GM12878 (cell line): Measurements from ENCODE around the gene TMEM120B. TPM values are rescaled to one million over a fixed set of nuclear protein-coding genes. Genes with fewer than 3 reads are reported as not detected.
A peak's percentile ranks its signal among the peaks of the same experiment; 100 is the strongest.

Experiments used
- ATAC-seq: fragments of 200-7000 bp; cut with Tn5 transposase; 3 replicates; pipeline ENCODE4 v1.9.1; 2020; ENCODE audit warnings: mild to moderate bottlenecking, moderate library complexity
- BruUV-seq: library from RNA; stranded (reverse); fragments of 400-500 nt; replicated peaks from 2 replicates; lab custom pipeline; 2021; lab: Mats Ljungman, UMichigan
- CTCF ChIA-PET: fragments of 300-600 bp; sonication (Branson Sonifier 250); formaldehyde crosslinking; extraction: SDS; loops from one replicate; lab custom pipeline; 2021; ENCODE audit warnings: inconsistent platforms; lab: Yijun Ruan, JAX
- POLR2A ChIA-PET: fragments of 350-600 bp; formaldehyde crosslinking; extraction: SDS; loops from one replicate; lab custom pipeline; 2021; ENCODE audit warnings: inconsistent platforms; lab: Charles Lee
- RAD21 ChIA-PET: fragments of 300-600 bp; sonication (Branson Sonifier 250); formaldehyde crosslinking; loops from one replicate; lab custom pipeline; 2023; ENCODE audit warnings: antibody characterized with exemption; ENCODE audit not compliant: unreplicated experiment; lab: Charles Lee
- SMC1A ChIA-PET: fragments of 300-600 bp; sonication (Branson Sonifier 250); formaldehyde crosslinking; loops from one replicate; lab custom pipeline; 2023; ENCODE audit not compliant: unreplicated experiment, uncharacterized antibody; lab: Charles Lee
- DNase-seq: peaks from one replicate; pipeline ENCODE4 v3.0.0-alpha.2; 2011; ENCODE audit warnings: low read depth, low spot score
- FAIRE-seq: peaks from 3 replicates; lab custom pipeline; 2011; peaks lifted over from hg19 to GRCh38; lab: Jason Lieb, UNC
- H2AFZ ChIP-seq: 2 replicates; pipeline ENCODE4 v1.6.0; 2011; ENCODE audit warnings: low read depth, low read length, control low read depth; ENCODE audit not compliant: control insufficient read depth
- H3K27ac ChIP-seq: 2 replicates; pipeline ENCODE4 v1.5.1; 2011; ENCODE audit warnings: control low read depth; ENCODE audit not compliant: control insufficient read depth, insufficient read depth
- H3K27me3 ChIP-seq, 2 experiments: replicated peaks in 1 of 2; 2 replicates each; pipeline versions ENCODE4 v1.6.0 to v1.6.1; 2011; ENCODE audit warnings: low read length in 1 of 2; ENCODE audit not compliant: control insufficient read depth in 2 of 2, insufficient read depth in 2 of 2
- H3K36me3 ChIP-seq, 2 experiments: 2 replicates each; pipeline ENCODE4 v1.5.1; 2011; ENCODE audit warnings: low read length in 1 of 2; ENCODE audit not compliant: control insufficient read depth in 2 of 2, insufficient read depth in 2 of 2
- H3K4me1 ChIP-seq: 2 replicates; pipeline ENCODE4 v1.6.1; 2011; ENCODE audit warnings: mild to moderate bottlenecking, low read length, moderate library complexity, mixed read lengths; ENCODE audit not compliant: control insufficient read depth, insufficient read depth
- H3K4me2 ChIP-seq: 2 replicates; pipeline ENCODE4 v1.6.0; 2011; ENCODE audit warnings: control low read depth; ENCODE audit not compliant: control insufficient read depth, insufficient read depth
- H3K4me3 ChIP-seq: fragments of 200-600 bp; sonication (generic); 2 replicates; pipeline ENCODE4 v1.5.1; 2016
- H3K79me2 ChIP-seq: 2 replicates; pipeline ENCODE4 v1.6.0; 2011; ENCODE audit warnings: low read length; ENCODE audit not compliant: control insufficient read depth, insufficient read depth
- H3K9ac ChIP-seq: 2 replicates; pipeline ENCODE4 v1.8.0; 2011; ENCODE audit warnings: low read length, control low read depth, mixed read lengths; ENCODE audit not compliant: control insufficient read depth, insufficient read depth
- H3K9me3 ChIP-seq: replicated peaks from 3 replicates; pipeline ENCODE4 v1.5.1; 2011; ENCODE audit warnings: mild to moderate bottlenecking, low read length; ENCODE audit not compliant: control insufficient read depth, insufficient read depth
- H4K20me1 ChIP-seq: 2 replicates; pipeline ENCODE4 v1.6.0; 2011; ENCODE audit not compliant: control insufficient read depth, insufficient read depth
- CREM ChIP-seq: IDR thresholded peaks from 2 replicates; pipeline ENCODE4 v1.6.1; 2014; ENCODE audit warnings: antibody characterized with exemption, low read depth
- KLF5 ChIP-seq: fragments of 450-650 bp; IDR thresholded peaks from 2 replicates; pipeline ENCODE4 v1.6.1; 2014; ENCODE audit warnings: mild to moderate bottlenecking; ENCODE audit not compliant: partially characterized antibody
- MEF2B ChIP-seq: fragments of 450-650 bp; IDR thresholded peaks from 2 replicates; pipeline ENCODE4 v1.6.1; 2018; ENCODE audit warnings: mild to moderate bottlenecking, moderate library complexity; ENCODE audit not compliant: partially characterized antibody, poor library complexity, severe bottlenecking
- MXI1 ChIP-seq: fragments of 150-350 bp; IDR thresholded peaks from 2 replicates; pipeline ENCODE4 v1.6.1; 2011; ENCODE audit warnings: low read depth, mild to moderate bottlenecking, inconsistent platforms, low read length, improper control_type of control experiment
- NFYA ChIP-seq: IDR thresholded peaks from 2 replicates; pipeline ENCODE4 v1.6.1; 2011; ENCODE audit warnings: low read depth, mild to moderate bottlenecking, low read length, improper control_type of control experiment, borderline replicate concordance
- PML ChIP-seq: IDR thresholded peaks from 2 replicates; pipeline ENCODE4 v1.6.1; 2012; ENCODE audit warnings: low read length, inconsistent platforms
- POLR2AphosphoS5 ChIP-seq: IDR thresholded peaks from 2 replicates; pipeline ENCODE4 v1.6.1; 2011; ENCODE audit warnings: mild to moderate bottlenecking, low read length, inconsistent platforms
- RELA ChIP-seq: fragments of 450-650 bp; IDR thresholded peaks from 2 replicates; pipeline ENCODE4 v1.8.0; 2014; ENCODE audit warnings: borderline replicate concordance; ENCODE audit not compliant: partially characterized antibody
- SIN3A ChIP-seq: IDR thresholded peaks from 2 replicates; pipeline ENCODE4 v1.6.1; 2012; ENCODE audit warnings: low read depth, low read length, improper control_type of control experiment
- TARDBP ChIP-seq: IDR thresholded peaks from 2 replicates; pipeline ENCODE4 v1.6.1; 2016; ENCODE audit warnings: borderline replicate concordance
- ZSCAN29 ChIP-seq: fragments of 450-650 bp; IDR thresholded peaks from 2 replicates; pipeline ENCODE4 v1.6.1; 2017; ENCODE audit warnings: mild to moderate bottlenecking, moderate library complexity
- WGBS: methylation state at CpG from one replicate; pipeline ENCODE4 v1.1.6; 2016; ENCODE audit warnings: low lambda C conversion rate; ENCODE audit not compliant: insufficient replicate concordance, insufficient coverage; ENCODE audit errors: missing lambda C conversion rate; 5-methylcytosine and 5-hydroxymethylcytosine counted together
- in situ Hi-C: fragments of 300-500 bp; cut with MboI; formaldehyde crosslinking; loops from 9 replicates; pipeline ENCODE4 v1.14.3; 2018; ENCODE audit warnings: mixed read lengths
- intact Hi-C: fragments of 100-400 bp; cut with micrococcal nuclease; formaldehyde crosslinking; loops from one replicate; pipeline ENCODE4 v1.14.2; 2022; ENCODE audit not compliant: unreplicated experiment
- polyA plus RNA-seq, 11 experiments: library from polyadenylated mRNA; depleted of rRNA in 4 of 11; unstranded in 6 of 11; stranded (reverse) in 5 of 11; fragments of >200 nt; fragmentation: Nextera tagmentation in 4 of 11; fragmentation: Illumina TruSeq in 1 of 11; extraction: Ambion mirVana in 4 of 11; extraction: Trizol in 1 of 11; gene quantifications; 1 replicate in 1 of 11; 2 replicates in 10 of 11; pipeline versions ENCODE4 v1.2.1 to v1.2.3, GENCODE V29; 2011 to 2016; ENCODE audit warnings: inconsistent platforms in 2 of 11, missing spikeins in 2 of 11, low read depth in 1 of 11
- total RNA-seq, 4 experiments: library from RNA; depleted of rRNA in 3 of 4; stranded (reverse); fragments of >200 nt in 3 of 4; fragmentation: Illumina TruSeq in 1 of 4; extraction: Trizol in 1 of 4; gene quantifications; 2 replicates each; pipeline versions ENCODE4 v1.2.1 to v1.2.3, GENCODE V29; 2013 to 2021

The TMEM120B gene
- total and polyA plus RNA-seq, 10 of the 15 experiments (the other 5 are each of a cell fraction or from before 2014, with no cell fraction given): 4.0 to 26.2 (median 9.2) TPM

DNA sequence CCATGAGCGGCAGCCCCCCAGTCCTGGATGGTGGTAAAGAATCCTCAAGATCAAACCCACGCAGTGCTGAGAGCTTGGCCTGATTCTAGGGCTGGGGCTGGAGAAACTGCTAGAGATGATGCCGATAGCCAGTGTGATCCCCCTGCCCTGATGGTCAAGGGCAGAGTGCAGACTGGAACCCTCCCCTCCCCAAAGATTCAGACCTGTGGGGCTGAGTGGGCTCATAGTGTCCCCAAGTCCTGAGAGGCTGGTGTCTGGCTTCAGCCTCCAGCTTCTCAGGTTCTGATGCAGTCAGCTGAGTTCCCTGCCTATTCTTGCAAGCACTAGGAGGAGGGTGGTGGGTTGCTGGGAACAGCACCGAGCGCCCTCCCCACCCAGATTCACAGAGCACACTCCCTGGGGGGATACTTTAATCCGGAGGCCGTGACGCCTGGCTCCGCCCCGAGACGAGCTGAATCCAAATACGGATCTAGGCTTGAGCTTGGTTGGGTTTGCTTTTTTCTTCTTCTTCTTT, 69.0 kb downstream of the TMEM120B start:
- peak overlapping the region; percentile 63 for H3K9ac ChIP-seq
- H3K4me1 ChIP-seq: peaks cover 53% of the 10 kb centered on the region
- peak overlapping the region; percentile 41; the same call in 1 of the 2 replicates for H3K4me3 ChIP-seq
- ChIA-PET RAD21 (interaction anchor here (0.9 to 11.5 kb wide), 8 partner anchors 9 to 107 kb away, joined by 3 to 230 read pairs (median 4); partner anchors contain the start of genes PSMD9, RHOF, SETD1B and TMEM120B), CTCF (interaction anchor here (0.6 to 15.0 kb wide), 14 partner anchors 9 to 377 kb away, joined by 3 to 492 read pairs (median 4); partner anchors contain the start of genes PSMD9, RHOF and TMEM120B), POLR2A (interaction anchor here (0.5 to 6.5 kb wide), 14 partner anchors 8 to 427 kb away, joined by 3 to 114 read pairs (median 5); partner anchors contain the start of genes ORAI1, PSMD9, RHOF and SETD1B), SMC1A (interaction anchor here (0.9 to 3.0 kb wide), 11 partner anchors 8 to 229 kb away, joined by 3 to 94 read pairs (median 5); partner anchors contain the start of gene RHOF)
- peak overlapping the region; percentile 98 for H3K27ac ChIP-seq
- H3K79me2 ChIP-seq: peaks cover 45% of the 10 kb centered on the region
- H3K9me3 ChIP-seq: no peaks in the 10 kb centered on the region
- FAIRE-seq (no peak), ATAC-seq (peak; percentile 56), DNase-seq (no peak)
- in situ Hi-C loops (no loop called here), intact Hi-C loops (no loop called here)
- no peaks in the 10 kb centered on the region for H4K20me1 ChIP-seq
- H3K4me2 ChIP-seq: peak overlapping the region; percentile 96
- H3K36me3 ChIP-seq: peaks cover 23 to 29% of the 10 kb centered on the region in 2 experiments
- no peak overlapping the region for H2AFZ ChIP-seq
- H3K27me3 ChIP-seq: no peaks in the 10 kb centered on the region
- no TSS peak for BruUV-seq
- 21% methylated on average over 12 of the region's 12 CpGs for WGBS
- TF ChIP-seq NFYA (no peak), SIN3A (no peak), PML (peak; percentile 18; the same call in 1 of the 2 replicates), ZSCAN29 (no peak), MEF2B (peak; percentile 81), KLF5 (no peak), TARDBP (no peak), CREM (no peak), POLR2AphosphoS5 (0 out of 2 replicates have a peak, but pooled peaks have one; percentile 5), RELA (no peak), MXI1 (no peak)
